HepG2 (cell line): ENCODE measurements around the gene CYCS. TPM values are rescaled to one million over a fixed set of nuclear protein-coding genes. Genes with fewer than 3 reads are reported as not detected.

Experiments
- KDM1A ChIP-seq: IDR thresholded peaks from 2 replicates; pipeline ENCODE4 v1.6.1; 2016; ENCODE audit warnings: missing compliant biosample characterization
- MXD4 ChIP-seq: IDR thresholded peaks from 2 replicates; pipeline ENCODE4 v1.6.1; 2016; ENCODE audit warnings: mild to moderate bottlenecking, missing biosample characterization, missing genetic modification reagents
- PRDM10 ChIP-seq: sonication (generic); formaldehyde crosslinking; IDR thresholded peaks from 2 replicates; pipeline ENCODE4 v1.4.0; 2020; ENCODE audit warnings: low read depth, missing genetic modification reagents
- SRSF1 ChIP-seq: fragments of 200-400 bp; formaldehyde crosslinking; optimal IDR thresholded peaks from 2 replicates; pipeline ENCODE3; 2017; ENCODE audit warnings: mild to moderate bottlenecking, low read depth, low read length, moderate library complexity
- ZBTB43 ChIP-seq: sonication (generic); formaldehyde crosslinking; conservative IDR thresholded peaks from 2 replicates; pipeline ENCODE4 v1.4.0; 2020; ENCODE audit warnings: missing genetic modification reagents
- polyA plus RNA-seq, 8 experiments: library from polyadenylated mRNA; depleted of rRNA in 3 of 8; stranded (reverse) in 7 of 8; unstranded in 1 of 8; fragments of >200 nt; fragmentation: Illumina TruSeq in 4 of 8; extraction: Trizol in 4 of 8; gene quantifications; 2 replicates each; pipeline versions ENCODE4 v1.2.1 to v1.2.3, GENCODE V29; 2011 to 2016; ENCODE audit warnings: low read depth in 4 of 8, missing spikeins in 1 of 8, mixed read lengths in 1 of 8; ENCODE audit not compliant: insufficient read depth in 1 of 8
- total RNA-seq, 5 experiments: library from RNA; depleted of rRNA; stranded (reverse); fragments of >200 nt; fragmentation: Illumina TruSeq; extraction: Trizol; gene quantifications; 2 replicates each; pipeline ENCODE4 v1.2.3, GENCODE V29; 2016; ENCODE audit warnings: low read depth in 1 of 5
- TF ChIP-seq, protein P1 (sequence below): sonication (generic); formaldehyde crosslinking; IDR thresholded peaks from 2 replicates; pipeline ENCODE4 v1.5.0; 2020; ENCODE audit warnings: mild to moderate bottlenecking, missing genetic modification reagents

Gene CYCS
- total and polyA plus RNA-seq, 2 of the 13 experiments (the other 11 are each of a cell fraction or from before 2014, with no cell fraction given) = 35.9 to 202 TPM

GRCh38 chr7:25095516-25096345 lies 29.3 kb downstream of the CYCS start (continued):
- TF ChIP-seq SRSF1 (no peak), ZBTB43 (CRISPR knock-in tag) (no peak), PRDM10 (CRISPR knock-in tag) (peak; percentile 31; the same call in 1 of the 2 replicates), MXD4 (CRISPR knock-in tag) (no peak), KDM1A (CRISPR knock-in tag) (peak; percentile 26; the same call in 1 of the 2 replicates)
- TF ChIP-seq, protein P1, sequence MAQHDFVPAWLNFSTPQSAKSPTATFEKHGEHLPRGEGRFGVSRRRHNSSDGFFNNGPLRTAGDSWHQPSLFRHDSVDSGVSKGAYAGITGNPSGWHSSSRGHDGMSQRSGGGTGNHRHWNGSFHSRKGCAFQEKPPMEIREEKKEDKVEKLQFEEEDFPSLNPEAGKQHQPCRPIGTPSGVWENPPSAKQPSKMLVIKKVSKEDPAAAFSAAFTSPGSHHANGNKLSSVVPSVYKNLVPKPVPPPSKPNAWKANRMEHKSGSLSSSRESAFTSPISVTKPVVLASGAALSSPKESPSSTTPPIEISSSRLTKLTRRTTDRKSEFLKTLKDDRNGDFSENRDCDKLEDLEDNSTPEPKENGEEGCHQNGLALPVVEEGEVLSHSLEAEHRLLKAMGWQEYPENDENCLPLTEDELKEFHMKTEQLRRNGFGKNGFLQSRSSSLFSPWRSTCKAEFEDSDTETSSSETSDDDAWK = no peak
- TF ChIP-seq, all 625 proteins: peak for 9
